Endothelial cell of umbilical vein (primary cell): ENCODE data around the gene PPP1R15B. TPM values are rescaled to one million over a fixed set of nuclear protein-coding genes. Genes with fewer than 3 reads are reported as not detected.

Experiments
- BruUV-seq: library from RNA; stranded (reverse); fragments of 400-500 nt; replicated peaks from 2 replicates; lab custom pipeline; 2021; lab: Mats Ljungman, UMichigan
- CTCF ChIA-PET: fragments of 300-600, 350-600 bp; sonication (Branson Sonifier 250); formaldehyde crosslinking; loops from one replicate; lab custom pipeline; 2021; ENCODE audit warnings: antibody characterized with exemption, inconsistent platforms; lab: Charles Lee
- POLR2A ChIA-PET: fragments of 300-600, 350-600 bp; sonication (Branson Sonifier 250); formaldehyde crosslinking; loops from one replicate; lab custom pipeline; 2021; ENCODE audit warnings: antibody characterized with exemption, inconsistent platforms; lab: Charles Lee
- DNase-seq: peaks from one replicate; pipeline ENCODE4 v3.0.0-alpha.2; 2011; ENCODE audit warnings: low read depth, low spot score
- FAIRE-seq: peaks from 2 replicates; lab custom pipeline; 2011; peaks lifted over from hg19 to GRCh38; lab: Jason Lieb, UNC
- H2AFZ ChIP-seq: 2 replicates; pipeline ENCODE4 v1.6.0; 2012; ENCODE audit warnings: low read depth, low read length, control low read depth, inconsistent platforms
- H3K27ac ChIP-seq: 2 replicates; pipeline ENCODE4 v1.5.1; 2011; ENCODE audit warnings: low read depth, mild to moderate bottlenecking, control low read depth, low read length, moderate library complexity; ENCODE audit not compliant: insufficient read depth
- H3K27me3 ChIP-seq, 2 experiments: 2 replicates each; pipeline versions ENCODE4 v1.6.0 to v1.6.1; 2011; ENCODE audit warnings: low read length in 2 of 2, mixed read lengths in 1 of 2; ENCODE audit not compliant: control insufficient read depth in 2 of 2, insufficient read depth in 2 of 2
- H3K36me3 ChIP-seq, 2 experiments: 2 replicates in 1 of 2; 3 replicates in 1 of 2; pipeline ENCODE4 v1.5.1; 2011; ENCODE audit warnings: low read length in 2 of 2, mild to moderate bottlenecking in 1 of 2, moderate library complexity in 1 of 2; ENCODE audit not compliant: control insufficient read depth in 2 of 2, insufficient read depth in 2 of 2; ENCODE audit errors: extremely low read depth in 1 of 2
- H3K4me1 ChIP-seq: 3 replicates; pipeline ENCODE4 v1.5.1; 2011; ENCODE audit warnings: mild to moderate bottlenecking, low read length; ENCODE audit not compliant: control insufficient read depth, insufficient read depth; ENCODE audit errors: extremely low read depth
- H3K4me2 ChIP-seq: 2 replicates; pipeline ENCODE4 v1.6.1; 2011; ENCODE audit warnings: low read length, control low read depth, mixed read lengths; ENCODE audit not compliant: insufficient read depth
- H3K4me3 ChIP-seq, 3 experiments: fragments of 200-600 bp in 1 of 3; sonication (generic), shearing (Covaris generic) in 1 of 3; replicated peaks in 1 of 3; 2 replicates each; pipeline ENCODE4 v1.5.1; 2011 to 2016; ENCODE audit warnings: control low read depth in 3 of 3, low read length in 3 of 3, mild to moderate bottlenecking in 2 of 3, inconsistent platforms in 1 of 3, low read depth in 1 of 3, moderate library complexity in 1 of 3; ENCODE audit not compliant: insufficient read depth in 1 of 3
- H3K79me2 ChIP-seq: 2 replicates; pipeline ENCODE4 v1.6.0; 2012; ENCODE audit warnings: low read length, inconsistent platforms; ENCODE audit not compliant: control insufficient read depth, insufficient read depth
- H3K9ac ChIP-seq: replicated peaks from 2 replicates; pipeline ENCODE3; 2011; ENCODE audit warnings: low read length, control low read depth; ENCODE audit not compliant: insufficient read depth; ENCODE audit errors: extremely low read depth
- H3K9me1 ChIP-seq: replicated peaks from 3 replicates; pipeline ENCODE4 v1.6.0; 2011; ENCODE audit warnings: mild to moderate bottlenecking, low read length; ENCODE audit not compliant: control insufficient read depth, insufficient read depth; ENCODE audit errors: extremely low read depth
- H3K9me3 ChIP-seq: replicated peaks from 2 replicates; pipeline ENCODE4 v1.5.1; 2012; ENCODE audit warnings: low read length, inconsistent platforms; ENCODE audit not compliant: control insufficient read depth, insufficient read depth
- H4K20me1 ChIP-seq: replicated peaks from 2 replicates; pipeline ENCODE3; 2011; ENCODE audit warnings: mild to moderate bottlenecking, low read length; ENCODE audit not compliant: control insufficient read depth, insufficient read depth; ENCODE audit errors: extremely low read depth
- EZH2 ChIP-seq: IDR thresholded peaks from 2 replicates; pipeline ENCODE4 v1.6.1; 2012; ENCODE audit warnings: borderline replicate concordance, low read depth, mild to moderate bottlenecking, moderate library complexity, low read length, inconsistent platforms; ENCODE audit not compliant: severe bottlenecking
- FOS ChIP-seq: IDR thresholded peaks from 2 replicates; pipeline ENCODE4 v1.6.1; 2011; ENCODE audit warnings: mild to moderate bottlenecking, low read length, moderate library complexity, borderline replicate concordance; ENCODE audit not compliant: insufficient read depth
- GATA2 ChIP-seq: IDR thresholded peaks from 2 replicates; pipeline ENCODE4 v1.7.0; 2011; ENCODE audit warnings: low read depth, mild to moderate bottlenecking, moderate library complexity, mixed read lengths, low read length; ENCODE audit not compliant: insufficient read length, insufficient read depth
- JUN ChIP-seq: IDR thresholded peaks from 2 replicates; pipeline ENCODE4 v1.6.1; 2011; ENCODE audit warnings: borderline replicate concordance, low read depth; ENCODE audit not compliant: insufficient read length, insufficient read depth
- MYC ChIP-seq: IDR thresholded peaks from one replicate; pipeline ENCODE4 v1.6.1; 2011; ENCODE audit warnings: mild to moderate bottlenecking, low read depth, low read length
- POLR2A ChIP-seq: IDR thresholded peaks from 2 replicates; pipeline ENCODE4 v1.6.1; 2012; ENCODE audit warnings: low read depth, mild to moderate bottlenecking, control low read depth, low read length
- POLR2AphosphoS5 ChIP-seq: IDR thresholded peaks from 2 replicates; pipeline ENCODE4 v1.6.1; 2012; ENCODE audit warnings: low read depth, mild to moderate bottlenecking, control low read depth, low read length, moderate library complexity; ENCODE audit not compliant: insufficient read depth
- dilution Hi-C: fragments of 300-500 bp; cut with MboI; formaldehyde crosslinking; loops from one replicate; pipeline ENCODE4 v1.15.0; 2019; ENCODE audit warnings: low sequenced_read_pairs; ENCODE audit not compliant: extremely low pct_ligation_motif_present
- intact Hi-C: fragments of 100-400 bp; cut with micrococcal nuclease; formaldehyde crosslinking; loops from one replicate; pipeline ENCODE4 v1.10.0; 2022
- polyA plus RNA-seq, 4 experiments: library from polyadenylated mRNA; depleted of rRNA in 3 of 4; stranded (reverse) in 3 of 4; unstranded in 1 of 4; fragments of >200 nt; gene quantifications; 2 replicates each; pipeline versions ENCODE4 v1.2.1 to v1.2.3, GENCODE V29; 2011 to 2012; ENCODE audit warnings: missing spikeins in 1 of 4
- total RNA-seq: library from RNA; stranded (reverse); gene quantifications from 2 replicates; pipeline ENCODE4 v1.2.3, GENCODE V29; 2021
- TF ChIP-seq, protein P1 (sequence below), 2 donors: IDR thresholded peaks; 1 replicate in 1 of 2; 2 replicates in 1 of 2; pipeline ENCODE4 v1.5.1; 2011; ENCODE audit warnings: low read length in 2 of 2, mild to moderate bottlenecking in 2 of 2, moderate library complexity in 2 of 2, control low read depth in 1 of 2, inconsistent platforms in 1 of 2, low read depth in 1 of 2; ENCODE audit not compliant: insufficient read depth in 1 of 2; ENCODE audit errors: extremely low read depth in 1 of 2
- TF ChIP-seq, protein P2 (sequence below): IDR thresholded peaks from 2 replicates; pipeline ENCODE4 v1.6.1; 2011; ENCODE audit not compliant: insufficient read depth, insufficient read length

Gene PPP1R15B
- total and polyA plus RNA-seq, 2 donors (not counting 3 experiments of a cell fraction or from before 2014, with no cell fraction given), result 16.8 to 39.8 TPM

DNA sequence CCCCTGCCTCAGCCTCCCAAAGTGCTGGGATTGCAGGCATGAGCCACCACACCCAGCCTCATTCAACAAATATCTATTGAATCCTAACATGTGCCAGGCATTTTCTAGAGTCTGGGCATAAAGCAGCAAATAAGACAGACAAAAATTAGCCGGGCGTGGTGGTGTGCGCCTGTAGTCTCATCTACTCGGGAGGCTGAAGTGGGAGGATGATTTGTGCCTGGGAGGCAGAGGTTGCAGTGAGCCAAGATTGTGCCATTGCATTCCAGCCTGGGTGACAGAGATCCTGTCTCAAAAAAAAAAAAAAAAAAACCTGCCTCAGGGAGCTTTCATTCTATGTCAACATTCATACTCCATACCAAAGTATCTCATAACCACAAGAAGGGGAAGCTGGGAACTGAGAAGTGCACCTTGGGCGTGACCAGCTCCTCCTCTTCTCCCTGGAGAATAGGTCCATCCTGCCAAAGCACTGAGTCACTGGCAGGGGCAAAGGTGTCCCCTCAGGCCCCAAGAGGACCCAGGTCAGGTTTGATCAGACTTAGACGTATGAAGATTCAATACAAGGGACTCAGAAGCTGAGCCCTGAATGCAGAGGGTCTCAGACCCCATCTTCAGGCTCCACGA lies 36.8 kb upstream of the PPP1R15B start:
- Histone ChIP-seq H3K4me2 (no peak overlapping the region), H3K9ac (no peak overlapping the region), H4K20me1 (no peaks in the 10 kb centered on the region), H3K9me1 (no peaks in the 10 kb centered on the region), H3K4me3 (no peak overlapping the region), H3K36me3 (peaks cover 0 to 40% of the 10 kb centered on the region in 2 experiments), H2AFZ (no peak overlapping the region), H3K79me2 (no peaks in the 10 kb centered on the region), H3K4me1 (peaks cover 7% of the 10 kb centered on the region), H3K27me3 (no peaks in the 10 kb centered on the region), H3K27ac (no peak overlapping the region), H3K9me3 (no peaks in the 10 kb centered on the region)
- DNase-seq (no peak), FAIRE-seq (no peak)
- dilution Hi-C loops (loop anchor here (10.0 kb wide), 1 partner anchor 56 kb away; no protein-coding TSS in a partner anchor), intact Hi-C loops (loop anchor here (10.0 kb wide), 1 partner anchor 356 kb away; no protein-coding TSS in a partner anchor)
- no TSS peak for BruUV-seq
- TF ChIP-seq JUN, result no peak
- no peak for TF ChIP-seq GATA2
- TF ChIP-seq FOS, result no peak
- no peak for TF ChIP-seq EZH2
- TF ChIP-seq, protein P1, sequence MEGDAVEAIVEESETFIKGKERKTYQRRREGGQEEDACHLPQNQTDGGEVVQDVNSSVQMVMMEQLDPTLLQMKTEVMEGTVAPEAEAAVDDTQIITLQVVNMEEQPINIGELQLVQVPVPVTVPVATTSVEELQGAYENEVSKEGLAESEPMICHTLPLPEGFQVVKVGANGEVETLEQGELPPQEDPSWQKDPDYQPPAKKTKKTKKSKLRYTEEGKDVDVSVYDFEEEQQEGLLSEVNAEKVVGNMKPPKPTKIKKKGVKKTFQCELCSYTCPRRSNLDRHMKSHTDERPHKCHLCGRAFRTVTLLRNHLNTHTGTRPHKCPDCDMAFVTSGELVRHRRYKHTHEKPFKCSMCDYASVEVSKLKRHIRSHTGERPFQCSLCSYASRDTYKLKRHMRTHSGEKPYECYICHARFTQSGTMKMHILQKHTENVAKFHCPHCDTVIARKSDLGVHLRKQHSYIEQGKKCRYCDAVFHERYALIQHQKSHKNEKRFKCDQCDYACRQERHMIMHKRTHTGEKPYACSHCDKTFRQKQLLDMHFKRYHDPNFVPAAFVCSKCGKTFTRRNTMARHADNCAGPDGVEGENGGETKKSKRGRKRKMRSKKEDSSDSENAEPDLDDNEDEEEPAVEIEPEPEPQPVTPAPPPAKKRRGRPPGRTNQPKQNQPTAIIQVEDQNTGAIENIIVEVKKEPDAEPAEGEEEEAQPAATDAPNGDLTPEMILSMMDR (IDR thresholded peaks at IDR 0.05; ENCODE audit: extremely low read depth in 1 of 2, insufficient read depth in 1 of 2, low read depth in 1 of 2, low read length in 2 of 2), result no peak
- TF ChIP-seq POLR2AphosphoS5, result no peak
- TF ChIP-seq POLR2A, result no peak
- TF ChIP-seq, protein P2, sequence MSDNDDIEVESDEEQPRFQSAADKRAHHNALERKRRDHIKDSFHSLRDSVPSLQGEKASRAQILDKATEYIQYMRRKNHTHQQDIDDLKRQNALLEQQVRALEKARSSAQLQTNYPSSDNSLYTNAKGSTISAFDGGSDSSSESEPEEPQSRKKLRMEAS, result no peak
- TF ChIP-seq MYC, result no peak
- ChIA-PET POLR2A (interaction anchor here (0.6 to 0.8 kb wide), 2 partner anchors 8 to 45 kb away, joined by 4 to 5 read pairs; no protein-coding TSS in a partner anchor), CTCF (interaction anchor here (1.0 to 34.5 kb wide), 8 partner anchors 10 to 358 kb away, joined by 3 to 1267 read pairs (median 16); partner anchors contain the start of gene PIK3C2B)
